Measurements from ENCODE around the gene EIF1B.

EIF1B gene

GRCh38 chr3:40355410-40355809, 45.9 kb downstream of the EIF1B start:
- no peak for DNase-seq

DNA sequence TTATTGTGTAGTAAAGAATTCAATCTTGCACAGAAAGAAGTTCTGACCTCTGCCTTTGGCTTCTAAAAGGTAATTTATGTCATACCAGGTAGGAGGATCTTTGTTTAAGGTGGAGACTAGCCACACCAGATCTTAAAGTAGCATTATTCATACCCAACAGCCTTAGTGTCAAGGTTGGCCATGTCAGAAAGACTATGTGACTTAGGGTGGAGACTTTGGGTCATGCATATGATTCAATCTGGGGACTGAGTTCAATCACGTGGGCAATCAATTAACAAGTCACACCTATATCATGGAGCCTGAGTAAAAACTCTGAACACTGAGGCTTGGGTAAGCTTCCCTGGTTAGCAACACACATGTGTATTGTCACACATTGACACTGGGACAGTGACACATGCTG, 48.9 kb downstream of the EIF1B start:
- no peak for DNase-seq

All from T-helper 9 cell (primary cell).